GM13976 (cell line): Measurements from ENCODE around the gene ACBD3.

ENCODE experiments used
- DNase-seq: peaks from one replicate; pipeline ENCODE4 v3.0.0; 2012; ENCODE audit warnings: low spot score
- in situ Hi-C: fragments of 300-500 bp; cut with MboI; formaldehyde crosslinking; loops from one replicate; pipeline ENCODE4 v1.12.0; 2022; ENCODE audit warnings: low sequenced_read_pairs, mixed read lengths, inconsistent platforms; ENCODE audit not compliant: unreplicated experiment
- TF ChIP-seq, protein P1 (sequence below): IDR thresholded peaks from 2 replicates; pipeline ENCODE4 v1.5.1; 2012; ENCODE audit warnings: borderline replicate concordance, mild to moderate bottlenecking; ENCODE audit not compliant: insufficient read depth; ENCODE audit errors: extremely low read depth, missing control alignments, control extremely low read depth

ACBD3 gene

DNA sequence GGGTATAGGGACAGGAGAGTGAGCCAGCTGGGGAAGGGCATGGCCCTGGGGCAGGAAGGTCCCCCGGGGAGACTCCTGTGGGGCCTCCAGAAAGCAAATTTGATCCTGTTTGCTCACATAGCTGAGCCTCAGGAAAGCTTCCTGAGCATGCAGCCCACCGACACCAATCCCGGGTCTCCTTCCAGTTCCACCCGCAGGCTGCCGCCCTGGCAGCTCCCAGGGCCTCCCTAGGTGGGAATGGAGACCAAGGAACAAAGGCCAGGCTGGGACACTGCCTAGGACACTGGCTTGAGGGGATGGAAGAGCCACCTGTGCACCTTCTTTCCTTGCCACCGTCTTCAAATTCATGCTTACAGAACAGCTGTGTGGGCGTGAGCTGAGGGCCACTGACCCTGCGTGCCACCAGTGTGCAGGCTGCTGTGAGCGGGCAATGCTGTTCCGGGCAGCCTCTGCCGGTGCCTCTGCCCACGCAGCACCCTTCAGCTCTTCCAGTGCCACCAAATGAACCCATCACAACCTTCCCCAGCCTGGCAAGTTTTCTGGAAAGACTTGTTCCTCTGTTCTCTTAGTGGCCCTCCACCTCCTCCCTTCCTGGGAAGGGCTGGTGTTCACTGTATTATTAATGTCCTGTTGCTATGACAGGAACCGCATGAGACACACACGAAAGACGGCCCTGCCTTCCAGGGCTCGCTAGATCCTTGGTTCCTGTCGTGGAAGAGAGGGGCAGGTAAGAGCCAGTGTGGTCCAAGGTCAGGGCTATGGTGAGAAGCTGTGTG is 53.6 kb downstream of the ACBD3 start:
- TF ChIP-seq, protein P1, sequence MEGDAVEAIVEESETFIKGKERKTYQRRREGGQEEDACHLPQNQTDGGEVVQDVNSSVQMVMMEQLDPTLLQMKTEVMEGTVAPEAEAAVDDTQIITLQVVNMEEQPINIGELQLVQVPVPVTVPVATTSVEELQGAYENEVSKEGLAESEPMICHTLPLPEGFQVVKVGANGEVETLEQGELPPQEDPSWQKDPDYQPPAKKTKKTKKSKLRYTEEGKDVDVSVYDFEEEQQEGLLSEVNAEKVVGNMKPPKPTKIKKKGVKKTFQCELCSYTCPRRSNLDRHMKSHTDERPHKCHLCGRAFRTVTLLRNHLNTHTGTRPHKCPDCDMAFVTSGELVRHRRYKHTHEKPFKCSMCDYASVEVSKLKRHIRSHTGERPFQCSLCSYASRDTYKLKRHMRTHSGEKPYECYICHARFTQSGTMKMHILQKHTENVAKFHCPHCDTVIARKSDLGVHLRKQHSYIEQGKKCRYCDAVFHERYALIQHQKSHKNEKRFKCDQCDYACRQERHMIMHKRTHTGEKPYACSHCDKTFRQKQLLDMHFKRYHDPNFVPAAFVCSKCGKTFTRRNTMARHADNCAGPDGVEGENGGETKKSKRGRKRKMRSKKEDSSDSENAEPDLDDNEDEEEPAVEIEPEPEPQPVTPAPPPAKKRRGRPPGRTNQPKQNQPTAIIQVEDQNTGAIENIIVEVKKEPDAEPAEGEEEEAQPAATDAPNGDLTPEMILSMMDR = no peak
- in situ Hi-C loops = loop anchor here (5.0 kb wide), 1 partner anchor 59 kb away; no protein-coding TSS in a partner anchor
- DNase-seq = no peak

DNA sequence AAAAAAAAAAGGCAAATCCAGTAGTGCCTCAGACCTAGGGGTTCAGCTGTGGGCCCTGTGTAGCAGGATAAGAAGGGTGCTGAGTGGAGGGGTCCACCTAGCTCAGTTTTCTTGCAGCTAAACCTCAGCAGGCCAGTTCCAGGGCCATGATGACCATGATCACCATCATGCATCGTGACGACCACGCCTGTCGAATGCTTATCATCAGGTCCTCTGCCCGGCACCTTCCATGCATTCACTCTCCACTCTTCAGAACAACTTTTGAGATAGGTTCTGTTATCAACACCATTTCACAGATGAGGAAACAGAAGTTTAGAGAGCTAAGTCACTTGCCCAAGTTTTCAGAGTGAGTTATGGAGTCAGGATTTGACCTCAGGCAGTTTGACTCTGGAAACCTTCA is 54.9 kb downstream of the ACBD3 start:
- TF ChIP-seq, protein P1 = no peak
- no peak for DNase-seq
- in situ Hi-C loops = loop anchor here (5.0 kb wide), 1 partner anchor 61 kb away; no protein-coding TSS in a partner anchor

DNA sequence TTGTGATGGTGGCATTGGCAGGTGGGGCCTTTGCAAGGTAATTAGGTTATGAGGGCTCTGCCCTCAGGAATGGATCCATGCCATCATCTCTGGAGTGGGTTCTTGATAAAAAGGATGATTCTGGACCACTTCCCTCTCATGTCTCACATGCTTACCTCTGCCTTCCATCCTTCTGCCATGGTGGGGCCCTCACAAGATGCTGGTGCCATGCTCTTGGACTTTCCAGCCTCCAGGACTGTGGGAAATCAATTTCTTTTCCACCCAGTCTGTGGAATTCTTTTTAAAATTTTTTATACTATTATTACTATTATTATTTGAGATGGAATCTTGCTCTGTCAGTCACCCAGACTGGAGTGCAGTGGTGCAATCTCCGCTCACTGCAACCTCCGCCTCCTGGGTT is 57.3 kb downstream of the ACBD3 start:
- in situ Hi-C loops = no loop called here
- DNase-seq = no peak
- TF ChIP-seq, protein P1 = no peak

- in situ Hi-C loops = no loop called here
- DNase-seq = no peak
- TF ChIP-seq, protein P1 = no peak
Measured at GRCh38 chr1:226128487-226129075, 58.0 kb downstream of the ACBD3 start.

GRCh38 chr1:226126824-226127569 is 59.5 kb downstream of the ACBD3 start:
- in situ Hi-C loops = no loop called here
- DNase-seq = no peak
- TF ChIP-seq, protein P1 = no peak

DNA sequence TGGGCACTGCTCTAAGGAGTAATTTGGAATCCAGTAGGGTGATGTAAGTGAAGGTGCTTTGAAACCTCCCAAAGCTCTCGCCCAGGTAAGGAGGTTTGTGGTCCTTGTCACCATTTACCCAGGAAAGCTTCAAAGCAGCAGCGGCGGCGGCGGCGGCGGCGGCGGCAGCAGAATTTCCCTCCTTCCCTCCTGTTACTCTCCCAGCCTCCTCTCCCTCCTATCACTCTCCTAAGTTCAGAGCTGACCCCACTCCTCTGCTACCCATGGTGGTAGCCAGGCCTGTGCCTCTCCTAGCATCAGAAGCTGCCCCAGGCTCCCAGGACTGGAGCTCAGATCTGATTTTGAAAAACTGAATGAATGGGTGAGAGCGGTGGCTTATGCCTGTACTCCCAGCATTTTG is 60.7 kb downstream of the ACBD3 start:
- TF ChIP-seq, protein P1 = no peak
- DNase-seq = no peak
- in situ Hi-C loops = no loop called here
